Measurements from ENCODE around the gene ST3GAL4. TPM values are rescaled to one million over a fixed set of nuclear protein-coding genes. Genes with fewer than 3 reads are reported as not detected.

ST3GAL4 gene
- total RNA-seq, 1 donor from 2014 or later, result 39.2 TPM

DNA sequence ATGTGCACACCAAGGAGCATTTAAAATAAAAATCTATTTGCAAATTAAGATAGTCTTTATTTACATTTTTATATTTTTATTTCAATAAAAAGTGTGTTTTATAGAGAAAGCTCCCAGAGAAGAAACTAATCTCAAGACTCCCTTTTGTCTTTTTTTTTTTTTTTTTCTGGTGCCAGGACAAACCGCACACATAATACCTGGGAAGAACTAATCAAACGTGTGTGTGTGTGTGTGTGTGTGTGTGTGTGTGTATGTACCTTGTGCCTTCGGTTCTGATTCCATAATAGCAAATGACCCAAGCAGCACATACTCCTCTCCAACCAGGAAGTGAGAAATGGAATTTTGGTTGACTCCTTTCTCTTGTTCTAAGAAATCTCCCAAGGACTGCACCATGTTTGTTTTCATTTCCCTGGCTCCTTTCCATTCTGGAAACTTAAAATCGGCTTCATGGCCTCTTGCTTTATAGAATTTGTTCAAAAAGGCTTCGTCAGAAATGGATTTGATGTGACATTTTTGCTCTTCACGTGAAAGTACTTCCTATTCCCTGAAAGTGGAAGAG, 65.3 kb downstream of the ST3GAL4 start:
- no peaks in the 10 kb centered on the region for H3K9me3 ChIP-seq
- peaks cover 33% of the 10 kb centered on the region for H3K4me1 ChIP-seq
- no peaks in the 10 kb centered on the region for H3K27me3 ChIP-seq
- ATAC-seq, result no peak
- no peak overlapping the region for H3K4me3 ChIP-seq
- intact Hi-C loops (cut with DNase I), result no loop called here
- H3K36me3 ChIP-seq, result no peaks in the 10 kb centered on the region
- peak overlapping the region; percentile 82 for H3K27ac ChIP-seq
- no peak for TF ChIP-seq CTCF (IDR thresholded peaks at IDR 0.05)
- no peak for DNase-seq

GRCh38 chr11:126421271-126421671, 65.8 kb downstream of the ST3GAL4 start:
- DNase-seq, result no peak

GRCh38 chr11:126422446-126422845, 67.0 kb downstream of the ST3GAL4 start:
- DNase-seq, result no peak

More at GRCh38 chr11:126421271-126421671, 65.8 kb downstream of the ST3GAL4 start:
- no peak for ATAC-seq
- no peaks in the 10 kb centered on the region for H3K36me3 ChIP-seq
- intact Hi-C loops (cut with DNase I), result no loop called here
- no peaks in the 10 kb centered on the region for H3K9me3 ChIP-seq
- no peak overlapping the region for H3K4me3 ChIP-seq
- no peaks in the 10 kb centered on the region for H3K27me3 ChIP-seq
- no peak for TF ChIP-seq CTCF (IDR thresholded peaks at IDR 0.05)
- peaks cover 28% of the 10 kb centered on the region for H3K4me1 ChIP-seq
- peak overlapping the region; percentile 79 for H3K27ac ChIP-seq

GRCh38 chr11:126423154-126423553, 67.7 kb downstream of the ST3GAL4 start:
- no peak for TF ChIP-seq CTCF (IDR thresholded peaks at IDR 0.05)
- ATAC-seq (no peak), DNase-seq (no peak)
- Histone ChIP-seq H3K27me3 (no peaks in the 10 kb centered on the region), H3K36me3 (no peaks in the 10 kb centered on the region), H3K9me3 (no peaks in the 10 kb centered on the region), H3K4me1 (peaks cover 19% of the 10 kb centered on the region), H3K27ac (no peak overlapping the region), H3K4me3 (no peak overlapping the region)
- intact Hi-C loops (cut with DNase I), result no loop called here

More at GRCh38 chr11:126422446-126422845, 67.0 kb downstream of the ST3GAL4 start:
- Histone ChIP-seq H3K27ac (no peak overlapping the region), H3K4me1 (peaks cover 19% of the 10 kb centered on the region), H3K27me3 (no peaks in the 10 kb centered on the region), H3K36me3 (no peaks in the 10 kb centered on the region), H3K4me3 (no peak overlapping the region), H3K9me3 (no peaks in the 10 kb centered on the region)
- TF ChIP-seq CTCF (IDR thresholded peaks at IDR 0.05), result no peak
- no peak for ATAC-seq
- intact Hi-C loops (cut with DNase I), result no loop called here

- Histone ChIP-seq H3K27me3 (no peaks in the 10 kb centered on the region), H3K36me3 (no peaks in the 10 kb centered on the region), H3K4me1 (peaks cover 17% of the 10 kb centered on the region), H3K4me3 (no peak overlapping the region), H3K9me3 (no peaks in the 10 kb centered on the region), H3K27ac (no peak overlapping the region)
- no peak for DNase-seq
- TF ChIP-seq CTCF (IDR thresholded peaks at IDR 0.05), result no peak
- intact Hi-C loops (cut with DNase I), result no loop called here
- ATAC-seq, result no peak
Observed at GRCh38 chr11:126423743-126424142, 68.3 kb downstream of the ST3GAL4 start.

Data from upper lobe of right lung (tissue), 1 donor.